PC-9 (cell line): ENCODE data around the gene ACER1. TPM values are rescaled to one million over a fixed set of nuclear protein-coding genes. Genes with fewer than 3 reads are reported as not detected.

Source experiments
- BruUV-seq: library from RNA; stranded (reverse); fragments of 400-500 nt; replicated peaks from 2 replicates; lab custom pipeline; 2021; lab: Mats Ljungman, UMichigan
- CTCF ChIA-PET: fragments of 300-600 bp; sonication (Branson Sonifier 250); formaldehyde crosslinking; loops from one replicate; lab custom pipeline; 2022; ENCODE audit warnings: antibody characterized with exemption; lab: Charles Lee
- POLR2A ChIA-PET: fragments of 300-600 bp; sonication (Branson Sonifier 250); formaldehyde crosslinking; loops from one replicate; lab custom pipeline; 2022; ENCODE audit warnings: antibody characterized with exemption; ENCODE audit not compliant: unreplicated experiment; lab: Charles Lee
- DNase-seq, 2 experiments: peaks; one replicate each; pipeline versions ENCODE4 v3.0.0 to v3.0.0-alpha.2; 2015 to 2022; ENCODE audit warnings: mixed read lengths in 1 of 2
- H2AFZ ChIP-seq: fragments of 200-600 bp; sonication (generic); 2 replicates; pipeline ENCODE4 v1.8.1; 2017; ENCODE audit warnings: antibody characterized with exemption
- H3F3A ChIP-seq: fragments of 200-600 bp; sonication (generic); 2 replicates; pipeline ENCODE4 v1.8.1; 2017; ENCODE audit warnings: antibody characterized with exemption, mild to moderate bottlenecking, low read depth; ENCODE audit not compliant: insufficient read depth
- H3K27ac ChIP-seq: fragments of 200-600 bp; sonication (generic); 2 replicates; pipeline ENCODE4 v1.6.1; 2016; ENCODE audit warnings: mixed run types
- H3K27me3 ChIP-seq: fragments of 200-600 bp; sonication (generic); 2 replicates; pipeline ENCODE4 v1.6.1; 2016; ENCODE audit warnings: low read depth, mixed run types; ENCODE audit not compliant: insufficient read depth
- H3K36me3 ChIP-seq: fragments of 200-600 bp; sonication (generic); 2 replicates; pipeline ENCODE4 v1.6.1; 2016; ENCODE audit warnings: low read depth, mixed run types
- H3K4me1 ChIP-seq: fragments of 200-600 bp; sonication (generic); replicated peaks from 2 replicates; pipeline ENCODE4 v1.6.1; 2016; ENCODE audit warnings: mixed run types; ENCODE audit not compliant: insufficient read depth
- H3K4me2 ChIP-seq: fragments of 200-600 bp; sonication (generic); 2 replicates; pipeline ENCODE4 v1.6.1; 2017; ENCODE audit warnings: mixed run types
- H3K4me3 ChIP-seq: fragments of 200-600 bp; sonication (generic); 2 replicates; pipeline ENCODE4 v1.6.1; 2016; ENCODE audit warnings: mixed run types
- H3K79me2 ChIP-seq: fragments of 200-600 bp; sonication (generic); 2 replicates; pipeline ENCODE4 v1.6.1; 2017; ENCODE audit warnings: low read depth, mixed run types
- H3K9me2 ChIP-seq: fragments of 200-600 bp; sonication (generic); 2 replicates; pipeline ENCODE4 v1.8.1; 2017; ENCODE audit warnings: mild to moderate bottlenecking; ENCODE audit not compliant: insufficient read depth
- H3K9me3 ChIP-seq: fragments of 200-600 bp; sonication (generic); 2 replicates; pipeline ENCODE4 v1.8.1; 2016; ENCODE audit warnings: low read depth; ENCODE audit not compliant: insufficient read depth
- H4K20me1 ChIP-seq: fragments of 200-600 bp; sonication (generic); 2 replicates; pipeline ENCODE4 v1.8.1; 2017; ENCODE audit not compliant: insufficient read depth
- CTCF ChIP-seq: fragments of 200-600 bp; sonication (generic); conservative IDR thresholded peaks from 2 replicates; pipeline ENCODE4 v1.6.1; 2017; ENCODE audit warnings: mixed run types, antibody characterized with exemption, mild to moderate bottlenecking, moderate library complexity
- EZH2 ChIP-seq: fragments of 200-600 bp; sonication (generic); IDR thresholded peaks from 2 replicates; pipeline ENCODE4 v1.8.0; 2017; ENCODE audit warnings: antibody characterized with exemption, low read depth
- intact Hi-C: fragments of 100-400 bp; cut with micrococcal nuclease; formaldehyde crosslinking; loops from one replicate; pipeline ENCODE4 v1.10.0; 2022; ENCODE audit not compliant: unreplicated experiment
- total RNA-seq: library from RNA; stranded (reverse); gene quantifications from 2 replicates; pipeline ENCODE4 v1.2.3, GENCODE V29; 2021

ACER1 gene
- total RNA-seq, 1 experiment from 2014 or later: not detected

- Histone ChIP-seq H3K4me1 (no peaks in the 10 kb centered on the region), H4K20me1 (no peaks in the 10 kb centered on the region; the same call in 1 of the 2 replicates), H3K36me3 (no peaks in the 10 kb centered on the region), H3K9me2 (no peaks in the 10 kb centered on the region), H3K27ac (no peak overlapping the region), H3K9me3 (no peaks in the 10 kb centered on the region), H3K4me2 (peak overlapping the region; percentile 87; the same call in 1 of the 2 replicates), H3K27me3 (no peaks in the 10 kb centered on the region), H3F3A (no peaks in the 10 kb centered on the region), H2AFZ (no peak overlapping the region), H3K79me2 (peaks cover 31% of the 10 kb centered on the region), H3K4me3 (no peak overlapping the region; the same call in 1 of the 2 replicates)
- DNase-seq: no peak
- TF ChIP-seq CTCF (no peak), EZH2 (no peak)
- CTCF ChIA-PET: no interaction called here
- intact Hi-C loops: no loop called here
- POLR2A ChIA-PET: no interaction called here
- no TSS peak for BruUV-seq
These were observed 55.4 kb downstream of the ACER1 start for GRCh38 chr19:6278051-6278450.

GRCh38 chr19:6276447-6276846 is 57.0 kb downstream of the ACER1 start:
- Histone ChIP-seq H3K9me3 (no peaks in the 10 kb centered on the region), H2AFZ (no peak overlapping the region), H3K9me2 (no peaks in the 10 kb centered on the region), H3K79me2 (peaks cover 40% of the 10 kb centered on the region), H4K20me1 (peaks cover 4% of the 10 kb centered on the region), H3K4me3 (no peak overlapping the region), H3K4me2 (no peak overlapping the region), H3K27ac (no peak overlapping the region), H3F3A (no peaks in the 10 kb centered on the region), H3K4me1 (no peaks in the 10 kb centered on the region), H3K36me3 (no peaks in the 10 kb centered on the region), H3K27me3 (no peaks in the 10 kb centered on the region)
- no peak for DNase-seq
- ChIA-PET POLR2A (no interaction called here), CTCF (no interaction called here)
- BruUV-seq: no TSS peak
- intact Hi-C loops: no loop called here
- TF ChIP-seq CTCF: no peak
- no peak for TF ChIP-seq EZH2

GRCh38 chr19:6275170-6275744 is 58.2 kb downstream of the ACER1 start:
- intact Hi-C loops: no loop called here
- BruUV-seq: no TSS peak
- Histone ChIP-seq H3K79me2 (peaks cover 40% of the 10 kb centered on the region), H3F3A (no peaks in the 10 kb centered on the region), H3K36me3 (no peaks in the 10 kb centered on the region), H4K20me1 (peaks cover 7% of the 10 kb centered on the region), H3K9me3 (no peaks in the 10 kb centered on the region), H3K27me3 (no peaks in the 10 kb centered on the region), H3K4me3 (no peak overlapping the region), H3K4me1 (no peaks in the 10 kb centered on the region), H2AFZ (no peak overlapping the region), H3K4me2 (no peak overlapping the region), H3K9me2 (no peaks in the 10 kb centered on the region), H3K27ac (no peak overlapping the region)
- ChIA-PET POLR2A (no interaction called here), CTCF (no interaction called here)
- no peak for TF ChIP-seq EZH2
- no peak for TF ChIP-seq CTCF
- no peak for DNase-seq
